Nephron progenitor cell (in vitro differentiated cells): ENCODE data around the gene RNF121.

ENCODE experiments used
- DNase-seq: peaks from one replicate; pipeline ENCODE4 v3.0.0; 2021
- H3K27ac Mint-ChIP-seq: 2 replicates; pipeline ENCODE4 v1.8.0; 2021; ENCODE audit warnings: mild to moderate bottlenecking, moderate library complexity, mixed read lengths
- H3K27me3 Mint-ChIP-seq: 2 replicates; pipeline ENCODE4 v1.8.0; 2021; ENCODE audit warnings: mild to moderate bottlenecking, low read depth, mixed read lengths; ENCODE audit not compliant: poor library complexity
- H3K36me3 Mint-ChIP-seq: 2 replicates; pipeline ENCODE4 v1.8.0; 2021; ENCODE audit warnings: low read depth, mixed read lengths
- H3K4me1 Mint-ChIP-seq: 2 replicates; pipeline ENCODE4 v1.8.0; 2021; ENCODE audit warnings: mixed read lengths
- H3K4me3 Mint-ChIP-seq: 2 replicates; pipeline ENCODE4 v1.8.0; 2021; ENCODE audit warnings: mild to moderate bottlenecking, moderate library complexity, mixed read lengths
- H3K9me3 Mint-ChIP-seq: 2 replicates; pipeline ENCODE4 v1.8.0; 2021; ENCODE audit warnings: mild to moderate bottlenecking, moderate library complexity, mixed read lengths
- TF ChIP-seq, protein P1 (sequence below): fragments of 200-600 bp; sonication (generic); IDR thresholded peaks from 2 replicates; pipeline ENCODE4 v1.5.0; 2021; ENCODE audit warnings: antibody characterized with exemption

RNF121 gene

DNA sequence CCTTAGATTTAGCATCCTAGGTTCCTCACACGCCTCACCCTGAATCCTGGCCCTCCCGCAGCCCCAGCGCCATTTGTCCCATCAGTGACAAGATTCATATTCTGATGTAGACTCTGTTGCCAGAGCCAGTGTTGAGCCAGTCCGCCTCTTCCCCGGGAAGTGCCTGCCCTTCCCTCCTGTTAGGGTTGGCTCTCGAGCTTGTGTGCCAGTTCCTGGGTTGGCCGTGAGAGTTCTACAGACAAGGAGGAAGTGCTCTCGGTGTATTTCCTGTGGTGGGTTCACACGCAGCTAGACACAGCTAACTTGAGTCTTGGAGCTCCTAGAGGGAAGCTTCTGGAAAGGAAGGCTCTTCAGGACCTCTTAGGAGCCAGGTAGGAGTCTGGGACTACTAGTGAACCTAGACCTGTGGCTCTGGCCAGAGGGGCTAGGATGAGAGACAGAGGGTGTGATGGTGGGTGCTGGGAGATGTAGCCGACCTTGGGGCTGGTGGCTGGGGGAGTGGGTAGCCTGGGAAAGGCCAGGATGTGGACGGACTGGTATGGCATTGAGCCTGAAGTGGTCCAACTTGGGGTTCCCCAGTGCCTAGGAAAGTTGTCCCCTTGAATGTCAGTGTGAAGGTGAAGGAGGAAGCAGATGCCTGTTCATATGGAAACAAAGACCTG, 69.9 kb downstream of the RNF121 start, which contains the start of gene IL18BP:
Gene IL18BP, plus strand, starts transcription at position 261 of the 662 bp plus-strand sequence. CDS start 1,076 bp downstream, outside the sequence.
- Mint-ChIP-seq H3K27me3 (no peaks in the 10 kb centered on the region), H3K9me3 (no peaks in the 10 kb centered on the region), H3K36me3 (peaks cover 14% of the 10 kb centered on the region), H3K4me3 (no peak within 1 kb of the TSS), H3K27ac (peak within 1 kb of the TSS; percentile 86), H3K4me1 (peaks cover 10% of the 10 kb centered on the region)
- DNase-seq: no peak
- TF ChIP-seq, protein P1, sequence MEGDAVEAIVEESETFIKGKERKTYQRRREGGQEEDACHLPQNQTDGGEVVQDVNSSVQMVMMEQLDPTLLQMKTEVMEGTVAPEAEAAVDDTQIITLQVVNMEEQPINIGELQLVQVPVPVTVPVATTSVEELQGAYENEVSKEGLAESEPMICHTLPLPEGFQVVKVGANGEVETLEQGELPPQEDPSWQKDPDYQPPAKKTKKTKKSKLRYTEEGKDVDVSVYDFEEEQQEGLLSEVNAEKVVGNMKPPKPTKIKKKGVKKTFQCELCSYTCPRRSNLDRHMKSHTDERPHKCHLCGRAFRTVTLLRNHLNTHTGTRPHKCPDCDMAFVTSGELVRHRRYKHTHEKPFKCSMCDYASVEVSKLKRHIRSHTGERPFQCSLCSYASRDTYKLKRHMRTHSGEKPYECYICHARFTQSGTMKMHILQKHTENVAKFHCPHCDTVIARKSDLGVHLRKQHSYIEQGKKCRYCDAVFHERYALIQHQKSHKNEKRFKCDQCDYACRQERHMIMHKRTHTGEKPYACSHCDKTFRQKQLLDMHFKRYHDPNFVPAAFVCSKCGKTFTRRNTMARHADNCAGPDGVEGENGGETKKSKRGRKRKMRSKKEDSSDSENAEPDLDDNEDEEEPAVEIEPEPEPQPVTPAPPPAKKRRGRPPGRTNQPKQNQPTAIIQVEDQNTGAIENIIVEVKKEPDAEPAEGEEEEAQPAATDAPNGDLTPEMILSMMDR: no peak

DNA sequence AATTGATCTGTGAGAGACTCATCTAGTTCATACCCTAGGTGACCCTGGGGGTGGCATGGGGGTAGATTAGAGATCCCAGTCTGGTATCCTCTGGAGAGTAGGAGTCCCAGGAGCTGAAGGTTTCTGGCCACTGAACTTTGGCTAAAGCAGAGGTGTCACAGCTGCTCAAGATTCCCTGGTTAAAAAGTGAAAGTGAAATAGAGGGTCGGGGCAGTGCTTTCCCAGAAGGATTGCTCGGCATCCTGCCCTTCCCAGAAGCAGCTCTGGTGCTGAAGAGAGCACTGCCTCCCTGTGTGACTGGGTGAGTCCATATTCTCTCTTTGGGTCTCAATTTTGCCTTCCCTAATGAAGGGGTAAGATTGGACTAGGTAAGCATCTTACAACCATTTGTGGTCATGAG, 70.5 kb downstream of the RNF121 start:
- H3K4me3 Mint-ChIP-seq: no peak overlapping the region
- peaks cover 14% of the 10 kb centered on the region for H3K36me3 Mint-ChIP-seq
- peak overlapping the region; percentile 86 for H3K27ac Mint-ChIP-seq

DNA sequence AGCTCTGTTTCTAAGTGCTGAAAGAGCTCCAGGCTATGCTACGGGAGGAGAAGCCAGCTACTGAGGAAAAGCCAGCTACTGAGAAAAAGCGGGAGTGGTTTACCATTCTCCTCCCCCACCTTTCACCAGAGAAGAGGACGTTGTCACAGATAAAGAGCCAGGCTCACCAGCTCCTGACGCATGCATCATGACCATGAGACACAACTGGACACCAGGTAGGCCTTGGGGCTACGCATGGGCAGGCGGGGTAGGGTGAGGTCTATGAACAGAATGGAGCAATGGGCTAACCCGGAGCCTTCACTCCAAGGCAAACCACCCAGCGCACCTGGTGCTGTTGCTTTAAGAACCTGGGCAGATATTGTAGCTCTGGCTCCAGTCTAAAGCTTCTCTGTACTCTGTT, 71.0 kb downstream of the RNF121 start:
- DNase-seq: no peak
- Mint-ChIP-seq H3K4me3 (no peak overlapping the region), H3K9me3 (no peaks in the 10 kb centered on the region), H3K27me3 (no peaks in the 10 kb centered on the region), H3K36me3 (peaks cover 10% of the 10 kb centered on the region), H3K4me1 (peaks cover 10% of the 10 kb centered on the region), H3K27ac (peak overlapping the region; percentile 86)
- TF ChIP-seq, protein P1: no peak

More for the DNA sequence above, 70.5 kb downstream of the RNF121 start:
- Mint-ChIP-seq H3K9me3 (no peaks in the 10 kb centered on the region), H3K4me1 (peaks cover 10% of the 10 kb centered on the region), H3K27me3 (no peaks in the 10 kb centered on the region)
- no peak for DNase-seq
- TF ChIP-seq, protein P1: no peak

DNA sequence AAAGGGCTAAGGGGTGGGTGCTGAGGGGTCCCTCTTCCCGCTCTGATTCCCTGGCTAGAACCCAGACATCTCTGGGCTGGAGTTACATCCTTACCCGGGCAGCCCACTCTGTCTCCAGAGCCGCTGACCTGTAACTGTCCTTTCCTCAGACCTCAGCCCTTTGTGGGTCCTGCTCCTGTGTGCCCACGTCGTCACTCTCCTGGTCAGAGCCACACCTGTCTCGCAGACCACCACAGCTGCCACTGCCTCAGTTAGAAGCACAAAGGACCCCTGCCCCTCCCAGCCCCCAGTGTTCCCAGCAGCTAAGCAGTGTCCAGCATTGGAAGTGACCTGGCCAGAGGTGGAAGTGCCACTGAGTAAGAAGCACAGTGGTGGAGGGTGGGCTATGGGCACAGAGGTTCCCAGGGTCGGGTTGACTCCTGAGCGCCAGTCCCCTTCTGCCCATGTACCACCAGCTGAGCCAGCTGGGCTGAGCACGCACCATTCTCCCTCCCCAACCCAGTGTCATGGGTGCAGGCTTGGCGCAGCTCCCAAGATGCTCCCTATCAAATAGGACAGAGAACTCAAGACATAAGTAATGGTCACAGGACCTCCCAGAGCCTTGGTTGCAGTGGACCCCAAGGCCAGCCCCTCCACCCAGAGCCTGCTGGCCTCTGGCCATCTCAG, 71.5 kb downstream of the RNF121 start:
- no peak for DNase-seq
- Mint-ChIP-seq H3K4me1 (peaks cover 10% of the 10 kb centered on the region), H3K27ac (no peak overlapping the region), H3K9me3 (no peaks in the 10 kb centered on the region), H3K4me3 (no peak overlapping the region), H3K27me3 (no peaks in the 10 kb centered on the region), H3K36me3 (peaks cover 12% of the 10 kb centered on the region)
- TF ChIP-seq, protein P1: no peak

DNA sequence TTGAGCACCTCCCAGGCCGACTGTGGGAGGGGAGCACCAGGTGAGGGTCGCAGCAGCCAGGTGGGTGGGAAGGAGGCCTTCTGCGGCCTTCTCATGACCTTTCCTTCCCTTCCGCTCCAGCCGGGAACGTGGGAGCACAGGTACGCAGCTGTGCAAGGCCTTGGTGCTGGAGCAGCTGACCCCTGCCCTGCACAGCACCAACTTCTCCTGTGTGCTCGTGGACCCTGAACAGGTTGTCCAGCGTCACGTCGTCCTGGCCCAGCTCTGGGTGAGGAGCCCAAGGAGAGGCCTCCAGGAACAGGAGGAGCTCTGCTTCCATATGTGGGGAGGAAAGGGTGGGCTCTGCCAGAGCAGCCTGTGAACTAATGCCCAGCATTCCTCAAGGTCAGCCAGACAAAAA, 72.4 kb downstream of the RNF121 start:
- no peaks in the 10 kb centered on the region for H3K27me3 Mint-ChIP-seq
- H3K27ac Mint-ChIP-seq: peak overlapping the region; percentile 77

More for the DNA sequence above, 72.4 kb downstream of the RNF121 start:
- H3K4me3 Mint-ChIP-seq: no peak overlapping the region
- H3K36me3 Mint-ChIP-seq: peaks cover 19% of the 10 kb centered on the region
- no peaks in the 10 kb centered on the region for H3K9me3 Mint-ChIP-seq
- H3K4me1 Mint-ChIP-seq: peaks cover 10% of the 10 kb centered on the region
- TF ChIP-seq, protein P1: no peak
- no peak for DNase-seq
